ENCODE measurements around the gene PSMD11.

GRCh38 chr17:32520104-32520701 is 75.9 kb downstream of the PSMD11 start:
- TF ChIP-seq CTCF (IDR thresholded peaks at IDR 0.05): no peak
- no peak for TF ChIP-seq POLR2A (IDR thresholded peaks at IDR 0.05)
